ENCODE data around the gene MT1E. TPM values are rescaled to one million over a fixed set of nuclear protein-coding genes. Genes with fewer than 3 reads are reported as not detected.

The MT1E gene
- total and polyA plus RNA-seq, 2 of the 13 experiments (the other 11 are each of a cell fraction or from before 2014, with no cell fraction given): 110 to 1,072 TPM

GRCh38 chr16:56607109-56607618, 18.4 kb upstream of the MT1E start (continued):
- TF ChIP-seq TARDBP (CRISPR knock-in tag; IDR thresholded peaks at IDR 0.05) (peak; percentile 88), ZNF75D (CRISPR knock-in tag; IDR thresholded peaks at IDR 0.05; ENCODE audit: borderline replicate concordance) (no peak), BCL6 (CRISPR knock-in tag; IDR thresholded peaks at IDR 0.05) (0 out of 2 replicates have a peak, but pooled peaks have one; percentile 65), ZNF501 (CRISPR knock-in tag; IDR thresholded peaks at IDR 0.05) (peak; percentile 50; the same call in 1 of the 2 replicates), HDAC2 (CRISPR knock-in tag; IDR thresholded peaks at IDR 0.05) (peak; percentile 60; the same call in 1 of the 2 replicates), CHD4 (IDR thresholded peaks at IDR 0.05; ENCODE audit: borderline replicate concordance, low read length) (peak; percentile 8; the same call in 1 of the 2 replicates), ELF3 (CRISPR knock-in tag; IDR thresholded peaks at IDR 0.05) (peak; percentile 95), MTA1 (CRISPR knock-in tag; IDR thresholded peaks at IDR 0.05; ENCODE audit: borderline replicate concordance) (peak; percentile 75; the same call in 1 of the 2 replicates), ZNF329 (CRISPR knock-in tag; IDR thresholded peaks at IDR 0.05; ENCODE audit: low read depth) (no peak; the same call in 1 of the 2 replicates), ATF1 (CRISPR knock-in tag; IDR thresholded peaks at IDR 0.05) (no peak; the same call in 1 of the 2 replicates), PCBP2 (optimal IDR thresholded peaks at IDR 0.05; ENCODE audit: low read depth, low read length, poor library complexity, severe bottlenecking) (no peak), FOXJ3 (CRISPR knock-in tag; IDR thresholded peaks at IDR 0.05; ENCODE audit: borderline replicate concordance) (peak; percentile 72; the same call in 1 of the 2 replicates), KDM5B (CRISPR knock-in tag; IDR thresholded peaks at IDR 0.05; ENCODE audit: borderline replicate concordance) (peak; percentile 80), PHF5A (CRISPR knock-in tag; IDR thresholded peaks at IDR 0.05; ENCODE audit: low read depth, unreplicated experiment) (peak; percentile 7), DRAP1 (CRISPR knock-in tag; IDR thresholded peaks at IDR 0.05) (peak; percentile 82), HOXA7 (CRISPR knock-in tag; IDR thresholded peaks at IDR 0.05) (no peak), HOXA9 (CRISPR knock-in tag; IDR thresholded peaks at IDR 0.05; ENCODE audit: borderline replicate concordance) (no peak), ZNF124 (CRISPR knock-in tag; IDR thresholded peaks at IDR 0.05) (peak; percentile 50), ZNF777 (CRISPR knock-in tag; IDR thresholded peaks at IDR 0.05) (no peak), ZNF3 (CRISPR knock-in tag; IDR thresholded peaks at IDR 0.05) (no peak), ZBTB7B (CRISPR knock-in tag; IDR thresholded peaks at IDR 0.05) (peak; percentile 81), ATF7-NPFF (CRISPR knock-in tag; IDR thresholded peaks at IDR 0.05; ENCODE audit: low read depth) (peak; percentile 92; the same call in 1 of the 2 replicates), MXI1 (IDR thresholded peaks at IDR 0.05; ENCODE audit: borderline replicate concordance, low read depth, low read length) (peak; percentile 36; the same call in 1 of the 3 replicates), ZNF558 (CRISPR knock-in tag; IDR thresholded peaks at IDR 0.05; ENCODE audit: borderline replicate concordance) (peak; percentile 94; the same call in 1 of the 2 replicates), RNF2 (conservative IDR thresholded peaks at IDR 0.05; ENCODE audit: low read depth) (peak; percentile 79)
- TF ChIP-seq, protein P1, sequence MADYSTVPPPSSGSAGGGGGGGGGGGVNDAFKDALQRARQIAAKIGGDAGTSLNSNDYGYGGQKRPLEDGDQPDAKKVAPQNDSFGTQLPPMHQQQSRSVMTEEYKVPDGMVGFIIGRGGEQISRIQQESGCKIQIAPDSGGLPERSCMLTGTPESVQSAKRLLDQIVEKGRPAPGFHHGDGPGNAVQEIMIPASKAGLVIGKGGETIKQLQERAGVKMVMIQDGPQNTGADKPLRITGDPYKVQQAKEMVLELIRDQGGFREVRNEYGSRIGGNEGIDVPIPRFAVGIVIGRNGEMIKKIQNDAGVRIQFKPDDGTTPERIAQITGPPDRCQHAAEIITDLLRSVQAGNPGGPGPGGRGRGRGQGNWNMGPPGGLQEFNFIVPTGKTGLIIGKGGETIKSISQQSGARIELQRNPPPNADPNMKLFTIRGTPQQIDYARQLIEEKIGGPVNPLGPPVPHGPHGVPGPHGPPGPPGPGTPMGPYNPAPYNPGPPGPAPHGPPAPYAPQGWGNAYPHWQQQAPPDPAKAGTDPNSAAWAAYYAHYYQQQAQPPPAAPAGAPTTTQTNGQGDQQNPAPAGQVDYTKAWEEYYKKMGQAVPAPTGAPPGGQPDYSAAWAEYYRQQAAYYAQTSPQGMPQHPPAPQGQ (CRISPR knock-in tag; IDR thresholded peaks at IDR 0.05; ENCODE audit: borderline replicate concordance): peak; percentile 68; the same call in 1 of the 2 replicates
- TF ChIP-seq, protein P2, sequence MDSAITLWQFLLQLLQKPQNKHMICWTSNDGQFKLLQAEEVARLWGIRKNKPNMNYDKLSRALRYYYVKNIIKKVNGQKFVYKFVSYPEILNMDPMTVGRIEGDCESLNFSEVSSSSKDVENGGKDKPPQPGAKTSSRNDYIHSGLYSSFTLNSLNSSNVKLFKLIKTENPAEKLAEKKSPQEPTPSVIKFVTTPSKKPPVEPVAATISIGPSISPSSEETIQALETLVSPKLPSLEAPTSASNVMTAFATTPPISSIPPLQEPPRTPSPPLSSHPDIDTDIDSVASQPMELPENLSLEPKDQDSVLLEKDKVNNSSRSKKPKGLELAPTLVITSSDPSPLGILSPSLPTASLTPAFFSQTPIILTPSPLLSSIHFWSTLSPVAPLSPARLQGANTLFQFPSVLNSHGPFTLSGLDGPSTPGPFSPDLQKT (CRISPR knock-in tag; IDR thresholded peaks at IDR 0.05; ENCODE audit: borderline replicate concordance): no peak; the same call in 1 of the 2 replicates

Measured in HepG2 (cell line).